Measurements from ENCODE around the gene CACNA2D4.

Gene CACNA2D4

DNA sequence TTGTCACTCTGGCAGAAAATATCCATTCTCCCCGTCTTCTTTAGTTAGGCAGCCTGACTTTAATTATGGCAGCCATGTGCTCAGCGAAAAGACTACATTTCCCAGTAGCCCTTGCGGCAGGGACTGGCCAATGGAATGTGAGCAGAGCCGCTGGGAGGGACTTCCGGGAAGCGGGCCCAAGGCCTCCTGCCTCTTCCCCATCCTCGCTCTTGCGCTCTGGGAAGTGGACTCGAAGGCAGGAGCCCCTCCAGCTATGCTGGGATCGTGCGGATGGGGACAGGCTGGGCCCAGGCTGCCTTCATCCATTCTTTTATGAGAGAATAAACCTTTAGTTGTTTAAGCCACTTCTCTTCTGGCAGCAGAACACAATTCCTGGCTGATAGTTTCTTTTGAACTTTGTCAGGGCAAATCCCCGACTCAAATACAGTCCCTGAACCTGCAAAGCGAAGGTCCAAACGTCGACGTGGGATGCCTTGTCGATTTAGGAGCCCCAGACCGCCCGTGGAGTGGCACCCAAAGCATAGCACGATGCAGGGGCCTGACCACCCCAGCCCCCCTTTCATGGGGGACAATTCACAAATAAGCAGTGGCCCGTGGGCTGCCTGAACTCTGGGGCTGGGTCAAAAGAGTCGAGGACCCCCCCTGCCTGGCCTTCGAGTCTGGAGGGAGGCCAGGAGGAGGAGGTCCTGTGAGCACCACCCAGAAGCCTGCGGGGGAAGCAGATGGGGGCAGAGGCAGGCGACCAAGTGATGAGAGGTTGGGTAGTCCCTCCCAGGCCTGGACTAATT is 113.7 kb downstream of the CACNA2D4 start:
- Histone ChIP-seq H3K79me2 (ENCODE audit: insufficient read depth, low read depth) (no peaks in the 10 kb centered on the region), H2AFZ (ENCODE audit: low read depth) (peak overlapping the region; percentile 99), H3K27ac (no peak overlapping the region), H3K4me2 (peak overlapping the region; percentile 67), H4K20me1 (ENCODE audit: insufficient read depth) (no peaks in the 10 kb centered on the region), H3K4me1 (ENCODE audit: low read depth, poor library complexity, severe bottlenecking) (peaks cover 7% of the 10 kb centered on the region), H3K27me3 (ENCODE audit: insufficient read depth, low read depth) (no peaks in the 10 kb centered on the region), H3K36me3 (ENCODE audit: insufficient read depth) (no peaks in the 10 kb centered on the region), H3K9ac (no peak overlapping the region), H3K4me3 (IDR thresholded peaks at IDR 0.05; ENCODE audit: insufficient read depth, low read depth, low read length) (no peak overlapping the region)
- TF ChIP-seq, protein P1, sequence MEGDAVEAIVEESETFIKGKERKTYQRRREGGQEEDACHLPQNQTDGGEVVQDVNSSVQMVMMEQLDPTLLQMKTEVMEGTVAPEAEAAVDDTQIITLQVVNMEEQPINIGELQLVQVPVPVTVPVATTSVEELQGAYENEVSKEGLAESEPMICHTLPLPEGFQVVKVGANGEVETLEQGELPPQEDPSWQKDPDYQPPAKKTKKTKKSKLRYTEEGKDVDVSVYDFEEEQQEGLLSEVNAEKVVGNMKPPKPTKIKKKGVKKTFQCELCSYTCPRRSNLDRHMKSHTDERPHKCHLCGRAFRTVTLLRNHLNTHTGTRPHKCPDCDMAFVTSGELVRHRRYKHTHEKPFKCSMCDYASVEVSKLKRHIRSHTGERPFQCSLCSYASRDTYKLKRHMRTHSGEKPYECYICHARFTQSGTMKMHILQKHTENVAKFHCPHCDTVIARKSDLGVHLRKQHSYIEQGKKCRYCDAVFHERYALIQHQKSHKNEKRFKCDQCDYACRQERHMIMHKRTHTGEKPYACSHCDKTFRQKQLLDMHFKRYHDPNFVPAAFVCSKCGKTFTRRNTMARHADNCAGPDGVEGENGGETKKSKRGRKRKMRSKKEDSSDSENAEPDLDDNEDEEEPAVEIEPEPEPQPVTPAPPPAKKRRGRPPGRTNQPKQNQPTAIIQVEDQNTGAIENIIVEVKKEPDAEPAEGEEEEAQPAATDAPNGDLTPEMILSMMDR (conservative IDR thresholded peaks at IDR 0.05; ENCODE audit: low read depth, low read length): no peak

DNA sequence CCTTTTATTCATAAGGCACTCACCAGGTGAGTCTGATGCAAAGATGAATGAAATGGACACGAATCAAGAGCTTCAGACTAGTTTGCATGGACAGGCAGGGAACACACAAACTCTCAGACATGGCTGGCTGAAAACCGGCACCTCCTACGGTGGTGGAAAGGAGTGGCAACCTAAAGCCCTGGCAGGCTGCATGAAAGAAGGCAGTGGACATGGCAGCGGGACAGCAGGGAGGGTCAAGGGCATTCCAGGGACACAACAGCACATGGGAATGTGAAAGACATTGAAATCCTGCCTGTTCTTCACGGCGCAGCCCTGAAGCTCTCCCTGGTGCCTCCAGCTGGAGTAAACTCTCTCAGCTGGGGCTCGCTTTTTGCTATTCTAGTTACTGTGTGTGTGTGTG is 114.7 kb downstream of the CACNA2D4 start:
- Histone ChIP-seq H3K27ac (no peak overlapping the region), H3K9ac (no peak overlapping the region), H3K27me3 (ENCODE audit: insufficient read depth, low read depth) (no peaks in the 10 kb centered on the region), H2AFZ (ENCODE audit: low read depth) (peak overlapping the region; percentile 99; the same call in 1 of the 2 replicates), H3K4me2 (no peak overlapping the region), H3K36me3 (ENCODE audit: insufficient read depth) (no peaks in the 10 kb centered on the region), H4K20me1 (ENCODE audit: insufficient read depth) (no peaks in the 10 kb centered on the region), H3K4me1 (ENCODE audit: low read depth, poor library complexity, severe bottlenecking) (peaks cover 7% of the 10 kb centered on the region), H3K79me2 (ENCODE audit: insufficient read depth, low read depth) (no peaks in the 10 kb centered on the region), H3K4me3 (IDR thresholded peaks at IDR 0.05; ENCODE audit: insufficient read depth, low read depth, low read length) (no peak overlapping the region)
- TF ChIP-seq, protein P1 (conservative IDR thresholded peaks at IDR 0.05; ENCODE audit: low read depth, low read length): no peak

DNA sequence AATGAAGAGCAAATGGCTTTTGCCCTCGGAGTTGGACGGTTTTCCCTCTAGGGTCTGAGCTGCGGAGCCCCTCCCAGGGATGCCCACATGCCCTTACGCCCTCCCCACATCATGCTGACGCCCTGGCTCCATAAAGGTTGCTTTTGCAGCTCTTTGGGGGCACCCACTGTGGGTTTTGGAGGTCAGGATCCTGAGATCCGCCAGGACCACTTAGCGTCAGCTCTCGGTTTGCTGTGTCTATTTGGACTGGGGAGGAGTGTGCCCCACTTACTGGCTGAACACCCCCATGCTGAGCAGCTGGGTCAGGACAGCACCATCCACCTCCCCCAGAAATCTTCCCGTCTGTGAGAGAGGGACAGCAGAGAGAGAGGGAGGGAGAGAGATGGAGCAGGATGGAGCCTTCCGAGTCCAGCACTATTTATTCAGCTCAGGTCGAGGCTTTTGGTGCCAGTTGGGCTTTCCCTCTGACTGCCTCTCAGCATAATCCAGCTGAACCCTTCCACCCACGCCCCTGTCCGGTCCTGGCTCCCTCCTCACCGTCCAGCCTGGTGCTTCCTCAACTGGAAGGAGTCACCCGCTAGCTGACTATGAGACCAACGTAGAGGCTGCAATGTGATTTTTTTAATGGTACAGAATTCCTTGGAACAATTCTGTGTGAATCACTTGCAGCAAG is 117.0 kb downstream of the CACNA2D4 start:
- Histone ChIP-seq H2AFZ (ENCODE audit: low read depth) (no peak overlapping the region), H3K4me2 (no peak overlapping the region), H3K4me1 (ENCODE audit: low read depth, poor library complexity, severe bottlenecking) (peaks cover 7% of the 10 kb centered on the region), H3K9ac (no peak overlapping the region), H3K27ac (no peak overlapping the region), H3K4me3 (IDR thresholded peaks at IDR 0.05; ENCODE audit: insufficient read depth, low read depth, low read length) (no peak overlapping the region), H3K36me3 (ENCODE audit: insufficient read depth) (no peaks in the 10 kb centered on the region), H4K20me1 (ENCODE audit: insufficient read depth) (no peaks in the 10 kb centered on the region), H3K79me2 (ENCODE audit: insufficient read depth, low read depth) (no peaks in the 10 kb centered on the region), H3K27me3 (ENCODE audit: insufficient read depth, low read depth) (no peaks in the 10 kb centered on the region)
- TF ChIP-seq, protein P1 (conservative IDR thresholded peaks at IDR 0.05; ENCODE audit: low read depth, low read length): no peak

DNA sequence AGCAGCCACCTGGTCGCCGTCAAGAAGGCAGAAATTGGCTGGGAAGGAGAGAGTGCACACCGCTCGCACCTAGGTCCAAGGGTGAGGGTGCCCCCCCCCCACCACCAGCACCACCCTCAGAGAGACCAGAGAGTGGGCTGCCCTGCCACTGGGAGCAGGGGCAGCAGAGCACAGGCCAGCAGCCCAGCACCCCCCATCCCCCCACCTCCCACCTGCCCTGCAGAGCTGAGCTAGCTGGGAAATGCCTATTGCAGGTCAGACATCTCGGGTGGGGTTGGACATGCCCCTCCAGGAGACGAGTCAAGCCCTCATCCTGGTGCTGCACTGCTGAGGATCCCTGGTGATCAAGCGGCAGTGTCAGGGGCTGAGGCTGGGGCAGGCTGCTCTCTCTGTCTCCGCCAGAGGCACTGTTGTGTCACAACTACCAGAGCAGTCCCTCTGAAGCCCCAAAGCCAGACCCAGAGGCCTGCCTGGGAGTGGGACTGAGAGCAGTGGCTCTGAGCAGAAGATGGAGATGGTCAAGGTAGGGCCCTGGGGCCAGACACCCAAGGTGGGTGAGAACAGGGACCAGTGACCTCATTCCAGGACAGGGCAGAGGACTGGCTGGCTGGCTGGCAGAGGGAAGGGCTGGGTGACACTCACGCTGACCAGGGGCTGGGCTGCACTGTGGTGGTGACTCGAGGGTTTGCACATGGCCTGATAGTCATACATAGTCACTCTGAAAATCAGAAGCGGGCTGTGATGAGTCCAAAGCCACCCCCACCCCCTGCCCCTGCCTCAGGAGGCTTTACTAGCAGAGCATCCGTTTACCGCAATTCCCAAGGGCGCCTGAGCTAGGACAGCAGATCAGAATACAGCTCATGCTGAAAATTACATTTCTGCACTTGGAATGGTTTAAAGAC is 117.8 kb downstream of the CACNA2D4 start:
- no peak overlapping the region for H2AFZ ChIP-seq (ENCODE audit: low read depth)
- peaks cover 9% of the 10 kb centered on the region for H3K4me1 ChIP-seq (ENCODE audit: low read depth, poor library complexity, severe bottlenecking)
- H3K4me2 ChIP-seq: no peak overlapping the region
- TF ChIP-seq, protein P1 (conservative IDR thresholded peaks at IDR 0.05; ENCODE audit: low read depth, low read length): no peak
- H3K36me3 ChIP-seq (ENCODE audit: insufficient read depth): no peaks in the 10 kb centered on the region
- H4K20me1 ChIP-seq (ENCODE audit: insufficient read depth): no peaks in the 10 kb centered on the region
- H3K27ac ChIP-seq: no peak overlapping the region
- no peaks in the 10 kb centered on the region for H3K27me3 ChIP-seq (ENCODE audit: insufficient read depth, low read depth)
- H3K79me2 ChIP-seq (ENCODE audit: insufficient read depth, low read depth): no peaks in the 10 kb centered on the region
- H3K9ac ChIP-seq: no peak overlapping the region
- H3K4me3 ChIP-seq (IDR thresholded peaks at IDR 0.05; ENCODE audit: insufficient read depth, low read depth, low read length): no peak overlapping the region

All from KMS-11 (cell line).